ENCODE results near the gene EFEMP2. TPM values are rescaled to one million over a fixed set of nuclear protein-coding genes. Genes with fewer than 3 reads are reported as not detected.
A peak's percentile ranks its signal among the peaks of the same experiment; 100 is the strongest.

Gene EFEMP2
- total RNA-seq, 2 donors from 2014 or later: 9.6 to 22.5 TPM

- Histone ChIP-seq H3K9me3 (no peaks in the 10 kb centered on the region), H3K4me3 (peak within 1 kb of the TSS; percentile 53), H3K27ac (peak within 1 kb of the TSS; percentile 34), H3K4me1 (peaks cover 9% of the 10 kb centered on the region), H3K9ac (ENCODE audit: low read depth in 2 of 2, low read length in 2 of 2) (peak within 1 kb of the TSS; percentile 51), H3K36me3 (no peaks in the 10 kb centered on the region), H3K27me3 (no peaks in the 10 kb centered on the region)
- intact Hi-C loops (cut with DNase I): no loop called here
- TF ChIP-seq CTCF (IDR thresholded peaks at IDR 0.05): no peak
- peak; percentile 96 for DNase-seq
Measured at GRCh38 chr11:65900125-65900898, 27.7 kb upstream of the EFEMP2 start, which contains the start of gene FOSL1. Gene FOSL1 (minus strand): TSS chr11:65900388. CDS start chr11:65900339, 49 bp downstream.

- TF ChIP-seq CTCF (IDR thresholded peaks at IDR 0.05): no peak
- no peaks in the 10 kb centered on the region for H3K9me3 ChIP-seq
- H3K4me1 ChIP-seq: peaks cover 9% of the 10 kb centered on the region
- H3K9ac ChIP-seq (ENCODE audit: low read depth in 2 of 2, low read length in 2 of 2): peak overlapping the region; percentile 51
- intact Hi-C loops (cut with DNase I): no loop called here
- no peaks in the 10 kb centered on the region for H3K36me3 ChIP-seq
- peak; percentile 57 for DNase-seq
- no peaks in the 10 kb centered on the region for H3K27me3 ChIP-seq
- peak overlapping the region; percentile 53 for H3K4me3 ChIP-seq
- peak overlapping the region; percentile 34 for H3K27ac ChIP-seq
Measured at GRCh38 chr11:65899356-65900124, 26.9 kb upstream of the EFEMP2 start.

- Histone ChIP-seq H3K36me3 (no peaks in the 10 kb centered on the region), H3K9me3 (no peaks in the 10 kb centered on the region), H3K9ac (ENCODE audit: low read depth in 2 of 2, low read length in 2 of 2) (peak overlapping the region; percentile 24 to 40), H3K4me1 (peaks cover 9% of the 10 kb centered on the region), H3K27ac (no peak overlapping the region), H3K4me3 (peak overlapping the region; percentile 53), H3K27me3 (no peaks in the 10 kb centered on the region)
- DNase-seq: no peak
- TF ChIP-seq CTCF (IDR thresholded peaks at IDR 0.05): no peak
- intact Hi-C loops (cut with DNase I): no loop called here
Measured at GRCh38 chr11:65898656-65899355, 26.2 kb upstream of the EFEMP2 start.

GRCh38 chr11:65897020-65897471, 24.4 kb upstream of the EFEMP2 start:
- H3K36me3 ChIP-seq: no peaks in the 10 kb centered on the region
- H3K27ac ChIP-seq: no peak overlapping the region
- intact Hi-C loops (cut with DNase I): no loop called here
- DNase-seq: no peak
- H3K4me1 ChIP-seq: peaks cover 9% of the 10 kb centered on the region
- no peak for TF ChIP-seq CTCF (IDR thresholded peaks at IDR 0.05)
- no peaks in the 10 kb centered on the region for H3K9me3 ChIP-seq
- no peak overlapping the region for H3K9ac ChIP-seq (ENCODE audit: low read depth in 2 of 2, low read length in 2 of 2)
- H3K27me3 ChIP-seq: no peaks in the 10 kb centered on the region
- H3K4me3 ChIP-seq: no peak overlapping the region
